ENCODE results near the gene CRB3. TPM values are rescaled to one million over a fixed set of nuclear protein-coding genes. Genes with fewer than 3 reads are reported as not detected.

Gene CRB3
- total and polyA plus RNA-seq, 9 of the 15 experiments (the other 6 are each of a cell fraction or from before 2014, with no cell fraction given), result 0.49 TPM; not detected in 8

DNA sequence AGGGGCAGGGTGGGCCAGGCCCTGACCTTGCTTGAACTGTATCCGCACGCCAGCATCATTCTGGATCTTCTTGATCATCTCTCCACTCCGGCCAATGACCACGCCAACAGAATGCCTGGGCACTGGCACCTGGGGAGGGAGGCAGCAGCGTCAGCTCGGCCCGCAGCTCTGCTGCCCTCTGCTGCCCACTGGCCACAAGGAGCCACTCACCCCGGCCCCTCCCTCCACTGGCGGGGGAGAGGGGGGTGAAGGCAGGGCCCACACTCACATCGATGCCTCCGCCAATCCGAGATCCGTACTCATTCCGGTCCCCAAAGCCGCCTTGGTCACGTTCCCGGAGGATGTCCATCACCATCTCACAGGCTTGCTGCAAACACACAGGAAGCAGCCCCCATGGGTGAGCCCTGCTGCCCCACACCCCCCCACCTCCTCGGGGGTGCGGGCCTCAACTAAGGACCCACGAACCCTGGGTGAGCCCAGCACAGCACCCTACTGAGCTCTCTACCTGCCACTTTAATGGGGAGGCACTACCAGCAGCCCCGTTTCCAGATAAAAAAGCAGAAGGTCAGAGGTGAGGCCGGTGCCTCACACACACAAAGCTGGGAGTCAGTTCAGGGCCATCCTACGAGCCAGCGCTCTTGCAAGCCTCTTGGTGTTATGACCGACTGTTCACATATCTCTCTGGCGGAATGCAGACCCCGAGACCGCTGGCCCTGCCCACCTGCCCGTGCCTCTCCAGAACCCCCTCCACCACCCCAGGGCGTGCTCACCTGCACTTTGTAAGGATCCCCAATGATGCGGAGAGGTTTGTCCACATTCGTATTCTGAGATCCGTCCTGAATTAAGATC, 46.1 kb upstream of the CRB3 start (continued):
- TF ChIP-seq, protein P1, sequence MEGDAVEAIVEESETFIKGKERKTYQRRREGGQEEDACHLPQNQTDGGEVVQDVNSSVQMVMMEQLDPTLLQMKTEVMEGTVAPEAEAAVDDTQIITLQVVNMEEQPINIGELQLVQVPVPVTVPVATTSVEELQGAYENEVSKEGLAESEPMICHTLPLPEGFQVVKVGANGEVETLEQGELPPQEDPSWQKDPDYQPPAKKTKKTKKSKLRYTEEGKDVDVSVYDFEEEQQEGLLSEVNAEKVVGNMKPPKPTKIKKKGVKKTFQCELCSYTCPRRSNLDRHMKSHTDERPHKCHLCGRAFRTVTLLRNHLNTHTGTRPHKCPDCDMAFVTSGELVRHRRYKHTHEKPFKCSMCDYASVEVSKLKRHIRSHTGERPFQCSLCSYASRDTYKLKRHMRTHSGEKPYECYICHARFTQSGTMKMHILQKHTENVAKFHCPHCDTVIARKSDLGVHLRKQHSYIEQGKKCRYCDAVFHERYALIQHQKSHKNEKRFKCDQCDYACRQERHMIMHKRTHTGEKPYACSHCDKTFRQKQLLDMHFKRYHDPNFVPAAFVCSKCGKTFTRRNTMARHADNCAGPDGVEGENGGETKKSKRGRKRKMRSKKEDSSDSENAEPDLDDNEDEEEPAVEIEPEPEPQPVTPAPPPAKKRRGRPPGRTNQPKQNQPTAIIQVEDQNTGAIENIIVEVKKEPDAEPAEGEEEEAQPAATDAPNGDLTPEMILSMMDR (IDR thresholded peaks at IDR 0.05 in 2 of 3, conservative IDR thresholded peaks at IDR 0.05 in 1 of 3; ENCODE audit: insufficient read depth in 2 of 3, low read depth in 1 of 3, low read length in 3 of 3), result peak; percentile 25 to 40 (median 25); a peak in 4 of 6 replicates
- TF ChIP-seq, protein P2, sequence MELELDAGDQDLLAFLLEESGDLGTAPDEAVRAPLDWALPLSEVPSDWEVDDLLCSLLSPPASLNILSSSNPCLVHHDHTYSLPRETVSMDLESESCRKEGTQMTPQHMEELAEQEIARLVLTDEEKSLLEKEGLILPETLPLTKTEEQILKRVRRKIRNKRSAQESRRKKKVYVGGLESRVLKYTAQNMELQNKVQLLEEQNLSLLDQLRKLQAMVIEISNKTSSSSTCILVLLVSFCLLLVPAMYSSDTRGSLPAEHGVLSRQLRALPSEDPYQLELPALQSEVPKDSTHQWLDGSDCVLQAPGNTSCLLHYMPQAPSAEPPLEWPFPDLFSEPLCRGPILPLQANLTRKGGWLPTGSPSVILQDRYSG (tag; conservative IDR thresholded peaks at IDR 0.05; ENCODE audit: low read depth), result no peak
- no peak for TF ChIP-seq XRCC3 (IDR thresholded peaks at IDR 0.05)
- TF ChIP-seq, protein P3, sequence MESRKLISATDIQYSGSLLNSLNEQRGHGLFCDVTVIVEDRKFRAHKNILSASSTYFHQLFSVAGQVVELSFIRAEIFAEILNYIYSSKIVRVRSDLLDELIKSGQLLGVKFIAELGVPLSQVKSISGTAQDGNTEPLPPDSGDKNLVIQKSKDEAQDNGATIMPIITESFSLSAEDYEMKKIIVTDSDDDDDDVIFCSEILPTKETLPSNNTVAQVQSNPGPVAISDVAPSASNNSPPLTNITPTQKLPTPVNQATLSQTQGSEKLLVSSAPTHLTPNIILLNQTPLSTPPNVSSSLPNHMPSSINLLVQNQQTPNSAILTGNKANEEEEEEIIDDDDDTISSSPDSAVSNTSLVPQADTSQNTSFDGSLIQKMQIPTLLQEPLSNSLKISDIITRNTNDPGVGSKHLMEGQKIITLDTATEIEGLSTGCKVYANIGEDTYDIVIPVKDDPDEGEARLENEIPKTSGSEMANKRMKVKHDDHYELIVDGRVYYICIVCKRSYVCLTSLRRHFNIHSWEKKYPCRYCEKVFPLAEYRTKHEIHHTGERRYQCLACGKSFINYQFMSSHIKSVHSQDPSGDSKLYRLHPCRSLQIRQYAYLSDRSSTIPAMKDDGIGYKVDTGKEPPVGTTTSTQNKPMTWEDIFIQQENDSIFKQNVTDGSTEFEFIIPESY (CRISPR knock-in tag; IDR thresholded peaks at IDR 0.05), result peak; percentile 88
- TF ChIP-seq JUNB (CRISPR knock-in tag; conservative IDR thresholded peaks at IDR 0.05), result no peak
- TF ChIP-seq SRF (CRISPR knock-in tag; IDR thresholded peaks at IDR 0.05), result no peak
- TF ChIP-seq GABPB1 (CRISPR knock-in tag; IDR thresholded peaks at IDR 0.05), result no peak
- no peak for TF ChIP-seq ZNF197 (CRISPR knock-in tag; IDR thresholded peaks at IDR 0.05; ENCODE audit: low read depth)
- TF ChIP-seq GATA2 (CRISPR knock-in tag; IDR thresholded peaks at IDR 0.05), result no peak
- 0 out of 2 replicates have a peak, but pooled peaks have one; percentile 13 for TF ChIP-seq POLR2A (conservative IDR thresholded peaks at IDR 0.05)
- TF ChIP-seq RBM22 (IDR thresholded peaks at IDR 0.05; ENCODE audit: low read depth, low read length, poor library complexity, severe bottlenecking), result peak; percentile 92
- TF ChIP-seq, protein P4, sequence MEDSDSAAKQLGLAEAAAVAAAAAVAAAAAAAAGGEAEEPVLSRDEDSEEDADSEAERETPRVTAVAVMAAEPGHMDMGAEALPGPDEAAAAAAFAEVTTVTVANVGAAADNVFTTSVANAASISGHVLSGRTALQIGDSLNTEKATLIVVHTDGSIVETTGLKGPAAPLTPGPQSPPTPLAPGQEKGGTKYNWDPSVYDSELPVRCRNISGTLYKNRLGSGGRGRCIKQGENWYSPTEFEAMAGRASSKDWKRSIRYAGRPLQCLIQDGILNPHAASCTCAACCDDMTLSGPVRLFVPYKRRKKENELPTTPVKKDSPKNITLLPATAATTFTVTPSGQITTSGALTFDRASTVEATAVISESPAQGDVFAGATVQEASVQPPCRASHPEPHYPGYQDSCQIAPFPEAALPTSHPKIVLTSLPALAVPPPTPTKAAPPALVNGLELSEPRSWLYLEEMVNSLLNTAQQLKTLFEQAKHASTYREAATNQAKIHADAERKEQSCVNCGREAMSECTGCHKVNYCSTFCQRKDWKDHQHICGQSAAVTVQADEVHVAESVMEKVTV (CRISPR knock-in tag; IDR thresholded peaks at IDR 0.05), result no peak
- TF ChIP-seq, protein P5, sequence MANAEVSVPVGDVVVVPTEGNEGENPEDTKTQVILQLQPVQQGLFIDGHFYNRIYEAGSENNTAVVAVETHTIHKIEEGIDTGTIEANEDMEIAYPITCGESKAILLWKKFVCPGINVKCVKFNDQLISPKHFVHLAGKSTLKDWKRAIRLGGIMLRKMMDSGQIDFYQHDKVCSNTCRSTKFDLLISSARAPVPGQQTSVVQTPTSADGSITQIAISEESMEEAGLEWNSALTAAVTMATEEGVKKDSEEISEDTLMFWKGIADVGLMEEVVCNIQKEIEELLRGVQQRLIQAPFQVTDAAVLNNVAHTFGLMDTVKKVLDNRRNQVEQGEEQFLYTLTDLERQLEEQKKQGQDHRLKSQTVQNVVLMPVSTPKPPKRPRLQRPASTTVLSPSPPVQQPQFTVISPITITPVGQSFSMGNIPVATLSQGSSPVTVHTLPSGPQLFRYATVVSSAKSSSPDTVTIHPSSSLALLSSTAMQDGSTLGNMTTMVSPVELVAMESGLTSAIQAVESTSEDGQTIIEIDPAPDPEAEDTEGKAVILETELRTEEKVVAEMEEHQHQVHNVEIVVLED (CRISPR knock-in tag; IDR thresholded peaks at IDR 0.05), result no peak
- TF ChIP-seq ZNF217 (CRISPR knock-in tag; IDR thresholded peaks at IDR 0.05), result no peak
- TF ChIP-seq TEAD1 (CRISPR knock-in tag; IDR thresholded peaks at IDR 0.05), result no peak
- TF ChIP-seq MAZ (CRISPR knock-in tag; conservative IDR thresholded peaks at IDR 0.05 in 1 of 2, IDR thresholded peaks at IDR 0.05 in 1 of 2), result 0 out of 4 replicates have a peak, but pooled peaks of 1 of the 2 experiments have one; percentile 31
- TF ChIP-seq RBFOX2 (IDR thresholded peaks at IDR 0.05; ENCODE audit: low read depth, low read length), result peak; percentile 57
- TF ChIP-seq GTF2E2 (tag; IDR thresholded peaks at IDR 0.05), result no peak
- TF ChIP-seq CCAR2 (IDR thresholded peaks at IDR 0.05; ENCODE audit: low read depth, low read length), result no peak

All from K562 (cell line).